Activated CD4-positive, alpha-beta T cell treated with anti-CD3 and anti-CD28 coated beads, Interleukin-2, amount 10 ng/mL, durations not matched to agents 7 days and 5 days (primary cell): ENCODE measurements around the gene SLFN5. TPM values are rescaled to one million over a fixed set of nuclear protein-coding genes. Genes with fewer than 3 reads are reported as not detected.
"Not testable (repeated sequence)": the region's sequence is repeated elsewhere in the genome, so short reads cannot be mapped to it uniquely, and the experiment has no call there.

ENCODE experiments used
- CTCF ChIA-PET: fragments of 350-600 bp; sonication (Branson Sonifier 250); formaldehyde crosslinking; loops from one replicate; lab custom pipeline; 2021; ENCODE audit warnings: antibody characterized with exemption; lab: Charles Lee
- POLR2A ChIA-PET: fragments of 350-600 bp; sonication (Branson Sonifier 250); formaldehyde crosslinking; loops from one replicate; lab custom pipeline; 2021; ENCODE audit warnings: antibody characterized with exemption; lab: Charles Lee
- DNase-seq: peaks from one replicate; pipeline ENCODE4 v3.0.0-alpha.2; 2020
- H3K27ac Mint-ChIP-seq: one replicate; pipeline ENCODE4 v1.8.0; 2021; ENCODE audit warnings: mild to moderate bottlenecking, moderate library complexity, mixed read lengths
- H3K27me3 Mint-ChIP-seq: one replicate; pipeline ENCODE4 v1.8.0; 2021; ENCODE audit warnings: mixed read lengths
- H3K36me3 Mint-ChIP-seq: one replicate; pipeline ENCODE4 v1.8.0; 2021; ENCODE audit warnings: low read depth, mixed read lengths
- H3K4me1 Mint-ChIP-seq: one replicate; pipeline ENCODE4 v1.8.0; 2021; ENCODE audit warnings: mixed read lengths
- H3K4me3 Mint-ChIP-seq: one replicate; pipeline ENCODE4 v1.8.0; 2021; ENCODE audit warnings: mild to moderate bottlenecking, moderate library complexity, mixed read lengths
- H3K9me3 Mint-ChIP-seq: one replicate; pipeline ENCODE4 v1.8.0; 2021; ENCODE audit warnings: mixed read lengths
- total RNA-seq, 2 experiments: library from RNA; stranded (reverse); gene quantifications; one replicate each; pipeline ENCODE4 v1.2.3, GENCODE V29; 2021

Gene SLFN5
- total RNA-seq, 2 experiments from 2014 or later: 199 to 212 TPM

GRCh38 chr17:35297666-35298065 is 54.8 kb downstream of the SLFN5 start:
- Mint-ChIP-seq H3K9me3 (peaks cover 50% of the 10 kb centered on the region), H3K4me3 (no peak overlapping the region), H3K27ac (no peak overlapping the region), H3K36me3 (peaks cover 20% of the 10 kb centered on the region), H3K27me3 (peaks cover 25% of the 10 kb centered on the region), H3K4me1 (peaks cover 5% of the 10 kb centered on the region)
- CTCF ChIA-PET: interaction anchor here (2.6 kb wide), 1 partner anchor 15 kb away, joined by 8 read pairs; no protein-coding TSS in a partner anchor
- POLR2A ChIA-PET: no interaction called here
- DNase-seq: no peak

DNA sequence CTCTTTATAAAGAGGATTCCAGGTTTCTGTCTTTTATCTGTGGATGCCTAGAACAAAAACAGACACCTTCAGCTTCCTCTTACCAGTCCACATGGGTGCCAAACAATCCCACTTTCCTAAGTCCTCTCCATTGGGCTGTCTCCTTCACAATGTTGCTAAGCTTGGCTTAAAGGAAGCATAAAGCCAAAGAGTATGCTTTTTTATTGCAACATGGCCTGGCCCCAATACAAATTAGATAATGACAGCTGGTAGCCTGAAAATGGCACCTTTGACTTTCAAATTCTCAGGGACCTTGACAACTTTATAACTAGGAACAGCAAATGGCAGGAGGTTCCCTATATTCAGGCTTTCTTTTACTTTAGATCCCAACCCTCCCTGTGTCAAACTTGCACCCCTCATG is 55.8 kb downstream of the SLFN5 start:
- Mint-ChIP-seq H3K9me3 (peaks cover 56% of the 10 kb centered on the region), H3K4me1 (peaks cover 5% of the 10 kb centered on the region), H3K36me3 (peaks cover 27% of the 10 kb centered on the region), H3K27me3 (peaks cover 26% of the 10 kb centered on the region), H3K27ac (no peak overlapping the region), H3K4me3 (no peak overlapping the region)
- DNase-seq: no peak
- CTCF ChIA-PET: interaction anchor here (0.6 to 2.6 kb wide), 3 partner anchors 8 to 14 kb away, joined by 3 to 8 read pairs (median 5); no protein-coding TSS in a partner anchor
- POLR2A ChIA-PET: no interaction called here

DNA sequence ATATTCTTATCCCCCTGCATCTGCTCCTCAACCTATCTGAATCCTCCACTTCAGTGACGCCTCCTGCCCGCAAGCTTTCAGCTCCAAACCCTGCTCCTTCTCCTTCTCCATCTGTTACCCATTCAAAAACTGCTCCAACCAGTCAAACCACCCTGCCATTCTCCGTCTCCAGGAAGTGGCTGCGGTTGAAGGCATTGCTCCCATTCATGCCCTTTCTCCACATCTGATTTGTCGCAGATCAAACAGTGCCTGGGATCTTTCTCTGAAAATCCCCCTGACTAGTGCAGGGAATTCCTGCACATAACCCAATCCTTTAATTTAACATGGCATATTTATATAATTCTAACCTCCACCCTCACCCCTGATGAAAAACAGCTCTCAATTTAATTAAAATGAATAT is 56.3 kb downstream of the SLFN5 start:
- no peak for DNase-seq
- Mint-ChIP-seq H3K27ac (no peak overlapping the region), H3K9me3 (peaks cover 58% of the 10 kb centered on the region), H3K27me3 (peaks cover 27% of the 10 kb centered on the region), H3K36me3 (peaks cover 32% of the 10 kb centered on the region), H3K4me1 (peaks cover 5% of the 10 kb centered on the region), H3K4me3 (no peak overlapping the region)
- ChIA-PET CTCF (interaction anchor here (1.3 to 2.6 kb wide), 2 partner anchors 8 to 13 kb away, joined by 3 to 8 read pairs; no protein-coding TSS in a partner anchor), POLR2A (no interaction called here)

- Mint-ChIP-seq H3K9me3 (peaks cover 14% of the 10 kb centered on the region), H3K36me3 (peaks cover 16% of the 10 kb centered on the region), H3K27ac (peak overlapping the region; percentile 27), H3K4me1 (peaks cover 29% of the 10 kb centered on the region)
- H3K4me3 Mint-ChIP-seq, DNase-seq, H3K27me3 Mint-ChIP-seq, POLR2A ChIA-PET, CTCF ChIA-PET: not testable (repeated sequence)
Observed at GRCh38 chr17:35309345-35309744, 66.5 kb downstream of the SLFN5 start.

GRCh38 chr17:35312346-35312745 is 69.5 kb downstream of the SLFN5 start:
- ChIA-PET POLR2A (no interaction called here), CTCF (interaction anchor here (0.6 to 3.0 kb wide), 22 partner anchors 8 to 756 kb away, joined by 3 to 15 read pairs (median 4); partner anchors contain the start of gene SLFN12L)
- Mint-ChIP-seq H3K9me3 (peaks cover 9% of the 10 kb centered on the region), H3K36me3 (peaks cover 10% of the 10 kb centered on the region), H3K27ac (peak overlapping the region; percentile 69), H3K27me3 (peaks cover 5% of the 10 kb centered on the region), H3K4me3 (peak overlapping the region; percentile 38), H3K4me1 (peaks cover 36% of the 10 kb centered on the region)
- DNase-seq: no peak

GRCh38 chr17:35312790-35313711 is 70.2 kb downstream of the SLFN5 start:
- Mint-ChIP-seq H3K4me1 (peaks cover 36% of the 10 kb centered on the region), H3K36me3 (peaks cover 12% of the 10 kb centered on the region), H3K4me3 (peak overlapping the region; percentile 81), H3K27me3 (peaks cover 5% of the 10 kb centered on the region), H3K9me3 (peaks cover 8% of the 10 kb centered on the region), H3K27ac (peak overlapping the region; percentile 96)
- CTCF ChIA-PET: interaction anchor here (0.6 to 3.0 kb wide), 32 partner anchors 9 to 755 kb away, joined by 3 to 15 read pairs (median 4); partner anchors contain the start of genes RAD51D and SLFN12L
- POLR2A ChIA-PET: interaction anchor here (0.5 to 0.6 kb wide), 2 partner anchors 12 to 223 kb away, joined by 3 read pairs; no protein-coding TSS in a partner anchor
- peak; percentile 89 for DNase-seq

DNA sequence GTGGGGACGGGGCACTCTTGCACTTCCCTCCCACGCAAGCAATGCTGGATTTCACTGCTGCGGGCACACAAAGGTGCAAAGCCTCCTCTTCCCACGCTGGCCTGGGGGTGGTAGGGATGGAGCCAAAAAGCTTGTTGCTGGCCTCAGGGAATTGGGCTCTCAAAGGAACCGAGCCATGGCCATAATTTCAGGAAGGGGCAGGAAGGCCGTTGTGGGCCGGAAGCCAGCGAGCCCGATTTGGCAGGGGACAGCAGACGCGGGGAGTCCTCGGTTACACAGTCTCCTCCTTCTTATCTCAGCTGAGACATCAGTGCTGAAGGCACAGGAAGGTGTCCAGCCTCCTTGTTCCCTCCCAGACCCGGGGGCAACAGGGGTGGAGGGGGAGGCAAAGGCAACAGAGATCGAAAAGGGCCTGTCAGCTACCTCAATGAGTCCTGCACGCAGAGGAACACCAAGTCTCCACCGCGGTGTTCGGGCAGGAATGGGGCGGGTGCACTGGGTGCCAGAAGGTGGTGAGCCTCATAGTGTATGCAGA is 71.1 kb downstream of the SLFN5 start:
- H3K27me3 Mint-ChIP-seq: no peaks in the 10 kb centered on the region
- peaks cover 35% of the 10 kb centered on the region for H3K4me1 Mint-ChIP-seq
- H3K36me3 Mint-ChIP-seq: peaks cover 9% of the 10 kb centered on the region
- ChIA-PET POLR2A (interaction anchor here (0.5 kb wide), 1 partner anchor 11 kb away, joined by 3 read pairs; no protein-coding TSS in a partner anchor), CTCF (interaction anchor here (0.7 to 3.0 kb wide), 13 partner anchors 9 to 228 kb away, joined by 3 to 15 read pairs (median 4); partner anchors contain the start of genes RAD51D and SLFN12L)
- DNase-seq: no peak
- H3K4me3 Mint-ChIP-seq: peak overlapping the region; percentile 81
- peaks cover 7% of the 10 kb centered on the region for H3K9me3 Mint-ChIP-seq
- peak overlapping the region; percentile 96 for H3K27ac Mint-ChIP-seq

DNA sequence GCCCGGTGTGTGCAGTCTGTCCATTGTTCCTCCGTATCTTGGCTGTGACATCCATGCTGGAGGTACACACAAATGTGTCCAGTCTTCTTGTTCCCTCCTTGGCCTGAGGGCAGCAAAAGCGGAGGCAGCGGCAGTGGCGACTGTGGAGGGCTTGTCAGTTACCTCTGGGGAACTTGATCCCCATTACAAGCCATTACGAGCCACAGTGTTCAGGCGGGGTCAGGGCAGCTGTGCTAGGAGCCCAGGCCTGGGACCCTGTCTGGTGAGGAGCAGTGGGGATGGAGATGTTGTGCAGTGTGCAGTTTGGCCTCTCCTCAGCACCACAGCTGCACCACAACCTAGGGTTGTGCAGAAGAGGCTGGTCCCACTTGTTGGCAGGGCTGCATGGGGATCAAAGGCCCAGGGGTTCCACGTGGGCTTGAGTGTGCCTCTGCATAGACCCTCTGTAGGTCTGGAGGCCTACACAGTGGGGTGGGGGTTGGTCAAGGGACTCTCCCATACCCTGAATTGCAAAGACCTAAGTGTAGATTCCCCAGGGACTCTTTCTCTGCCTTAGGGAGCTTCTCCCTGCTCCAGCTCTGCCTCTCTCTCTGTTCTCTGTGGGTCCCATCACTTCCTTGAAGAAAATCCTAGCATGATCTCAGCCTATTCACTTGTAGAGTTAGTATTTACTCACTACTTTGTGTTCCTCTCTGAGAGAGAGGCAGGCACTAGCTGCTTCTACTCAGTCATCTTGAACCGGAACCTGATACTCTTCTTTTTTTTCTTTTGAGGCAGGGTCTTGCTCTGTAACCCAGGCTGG is 71.7 kb downstream of the SLFN5 start:
- DNase-seq: no peak
- CTCF ChIA-PET: interaction anchor here (1.2 to 2.1 kb wide), 2 partner anchors 10 to 22 kb away, joined by 3 to 8 read pairs; no protein-coding TSS in a partner anchor
- Mint-ChIP-seq H3K4me3 (peak overlapping the region; percentile 81), H3K27ac (no peak overlapping the region), H3K27me3 (peaks cover 2% of the 10 kb centered on the region), H3K4me1 (peaks cover 33% of the 10 kb centered on the region), H3K36me3 (peaks cover 6% of the 10 kb centered on the region), H3K9me3 (peaks cover 5% of the 10 kb centered on the region)
- POLR2A ChIA-PET: no interaction called here

GRCh38 chr17:35315283-35315682 is 72.4 kb downstream of the SLFN5 start:
- no peak for DNase-seq
- Mint-ChIP-seq H3K27ac (no peak overlapping the region), H3K36me3 (peaks cover 9% of the 10 kb centered on the region), H3K9me3 (peaks cover 6% of the 10 kb centered on the region), H3K4me1 (peaks cover 33% of the 10 kb centered on the region), H3K27me3 (peaks cover 2% of the 10 kb centered on the region), H3K4me3 (no peak overlapping the region)
- POLR2A ChIA-PET: no interaction called here
- CTCF ChIA-PET: interaction anchor here (1.2 kb wide), 1 partner anchor 21 kb away, joined by 3 read pairs; no protein-coding TSS in a partner anchor

DNA sequence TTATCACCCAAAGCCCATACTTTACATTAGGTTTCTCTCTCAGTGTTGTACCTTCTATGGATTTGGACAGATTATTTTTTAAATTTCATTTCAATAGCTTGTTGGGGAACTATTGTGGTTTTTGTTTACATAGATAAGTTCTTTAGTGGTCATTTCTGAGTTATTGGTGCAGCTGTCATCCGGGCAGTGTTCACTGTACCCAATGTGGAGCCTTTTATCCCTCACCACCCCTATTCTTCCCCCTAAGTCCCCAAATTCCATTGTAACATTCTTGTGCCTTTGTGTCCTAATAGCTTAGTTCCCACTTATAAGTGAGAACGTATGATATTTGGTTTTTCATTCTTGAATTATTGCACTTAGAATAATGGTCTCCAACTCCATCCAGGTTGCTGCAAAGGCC is 73.1 kb downstream of the SLFN5 start:
- peaks cover 33% of the 10 kb centered on the region for H3K4me1 Mint-ChIP-seq
- no peak overlapping the region for H3K27ac Mint-ChIP-seq
- POLR2A ChIA-PET: no interaction called here
- DNase-seq: no peak
- no peak overlapping the region for H3K4me3 Mint-ChIP-seq
- peaks cover 6% of the 10 kb centered on the region for H3K9me3 Mint-ChIP-seq
- H3K36me3 Mint-ChIP-seq: peaks cover 11% of the 10 kb centered on the region
- CTCF ChIA-PET: no interaction called here
- peaks cover 2% of the 10 kb centered on the region for H3K27me3 Mint-ChIP-seq

GRCh38 chr17:35322749-35323148 is 79.9 kb downstream of the SLFN5 start:
- ChIA-PET CTCF (no interaction called here), POLR2A (interaction anchor here (0.6 kb wide), 1 partner anchor 200 kb away, joined by 3 read pairs; no protein-coding TSS in a partner anchor)
- DNase-seq: no peak
- peaks cover 29% of the 10 kb centered on the region for H3K9me3 Mint-ChIP-seq
- H3K27me3 Mint-ChIP-seq: peaks cover 23% of the 10 kb centered on the region
- H3K4me3 Mint-ChIP-seq: no peak overlapping the region
- peaks cover 47% of the 10 kb centered on the region for H3K36me3 Mint-ChIP-seq
- H3K27ac Mint-ChIP-seq: no peak overlapping the region
- peaks cover 1% of the 10 kb centered on the region for H3K4me1 Mint-ChIP-seq
